Mammary epithelial cell (primary cell): ENCODE measurements around the gene DNM2.

Experiments used
- EZH2 ChIP-seq: IDR thresholded peaks from 2 replicates; pipeline ENCODE4 v1.6.1; 2012; ENCODE audit warnings: low read length, inconsistent platforms, borderline replicate concordance
- TF ChIP-seq, protein P1 (sequence below), 2 donors: IDR thresholded peaks in 1 of 2; conservative IDR thresholded peaks in 1 of 2; 2 replicates each; pipeline ENCODE4 v1.5.1; 2011 to 2012; ENCODE audit warnings: inconsistent platforms in 2 of 2, low read length in 2 of 2, mild to moderate bottlenecking in 2 of 2, control low read depth in 1 of 2, low read depth in 1 of 2; ENCODE audit not compliant: insufficient read depth in 1 of 2; ENCODE audit errors: extremely low read depth in 1 of 2

DNA sequence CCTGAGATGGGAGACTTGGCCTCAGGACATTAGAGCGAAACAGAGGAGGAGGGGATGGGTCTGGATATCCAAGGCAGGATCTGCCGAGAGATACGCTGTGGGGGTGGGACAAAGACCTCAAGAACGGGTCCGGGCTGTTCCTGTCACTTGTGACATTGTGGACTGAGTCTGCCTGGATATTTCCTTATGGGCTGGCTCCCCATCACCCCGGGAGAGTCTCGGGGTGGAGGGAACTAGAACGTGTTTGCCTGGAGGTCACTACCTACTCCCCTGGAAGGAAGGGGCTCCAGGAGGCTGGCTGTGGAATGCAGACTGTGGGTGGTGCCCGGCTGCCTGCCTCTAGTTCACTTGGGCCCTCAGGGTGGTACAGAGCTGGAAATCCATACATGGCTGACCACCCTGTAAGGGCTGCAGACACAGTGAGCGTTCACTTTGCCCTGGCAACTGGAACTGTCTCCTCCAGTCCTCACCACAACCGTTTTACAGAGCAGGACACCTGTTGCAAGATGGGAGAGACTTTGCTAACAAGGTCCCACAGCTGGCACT is 26.4 kb downstream of the DNM2 start:
- TF ChIP-seq, protein P1, sequence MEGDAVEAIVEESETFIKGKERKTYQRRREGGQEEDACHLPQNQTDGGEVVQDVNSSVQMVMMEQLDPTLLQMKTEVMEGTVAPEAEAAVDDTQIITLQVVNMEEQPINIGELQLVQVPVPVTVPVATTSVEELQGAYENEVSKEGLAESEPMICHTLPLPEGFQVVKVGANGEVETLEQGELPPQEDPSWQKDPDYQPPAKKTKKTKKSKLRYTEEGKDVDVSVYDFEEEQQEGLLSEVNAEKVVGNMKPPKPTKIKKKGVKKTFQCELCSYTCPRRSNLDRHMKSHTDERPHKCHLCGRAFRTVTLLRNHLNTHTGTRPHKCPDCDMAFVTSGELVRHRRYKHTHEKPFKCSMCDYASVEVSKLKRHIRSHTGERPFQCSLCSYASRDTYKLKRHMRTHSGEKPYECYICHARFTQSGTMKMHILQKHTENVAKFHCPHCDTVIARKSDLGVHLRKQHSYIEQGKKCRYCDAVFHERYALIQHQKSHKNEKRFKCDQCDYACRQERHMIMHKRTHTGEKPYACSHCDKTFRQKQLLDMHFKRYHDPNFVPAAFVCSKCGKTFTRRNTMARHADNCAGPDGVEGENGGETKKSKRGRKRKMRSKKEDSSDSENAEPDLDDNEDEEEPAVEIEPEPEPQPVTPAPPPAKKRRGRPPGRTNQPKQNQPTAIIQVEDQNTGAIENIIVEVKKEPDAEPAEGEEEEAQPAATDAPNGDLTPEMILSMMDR (conservative IDR thresholded peaks at IDR 0.05 in 1 of 2, IDR thresholded peaks at IDR 0.05 in 1 of 2; ENCODE audit: extremely low read depth in 1 of 2, insufficient read depth in 1 of 2, low read depth in 1 of 2, low read length in 2 of 2): no peak
- TF ChIP-seq EZH2: no peak
